GM12878 (cell line): ENCODE results near the gene EDNRA. TPM values are rescaled to one million over a fixed set of nuclear protein-coding genes. Genes with fewer than 3 reads are reported as not detected.

Source experiments
- ATAC-seq: fragments of 200-7000 bp; cut with Tn5 transposase; 3 replicates; pipeline ENCODE4 v1.9.1; 2020; ENCODE audit warnings: mild to moderate bottlenecking, moderate library complexity
- BruUV-seq: library from RNA; stranded (reverse); fragments of 400-500 nt; replicated peaks from 2 replicates; lab custom pipeline; 2021; lab: Mats Ljungman, UMichigan
- CTCF ChIA-PET: fragments of 300-600 bp; sonication (Branson Sonifier 250); formaldehyde crosslinking; extraction: SDS; loops from one replicate; lab custom pipeline; 2021; ENCODE audit warnings: inconsistent platforms; lab: Yijun Ruan, JAX
- POLR2A ChIA-PET: fragments of 350-600 bp; formaldehyde crosslinking; extraction: SDS; loops from one replicate; lab custom pipeline; 2021; ENCODE audit warnings: inconsistent platforms; lab: Charles Lee
- RAD21 ChIA-PET: fragments of 300-600 bp; sonication (Branson Sonifier 250); formaldehyde crosslinking; loops from one replicate; lab custom pipeline; 2023; ENCODE audit warnings: antibody characterized with exemption; ENCODE audit not compliant: unreplicated experiment; lab: Charles Lee
- SMC1A ChIA-PET: fragments of 300-600 bp; sonication (Branson Sonifier 250); formaldehyde crosslinking; loops from one replicate; lab custom pipeline; 2023; ENCODE audit not compliant: unreplicated experiment, uncharacterized antibody; lab: Charles Lee
- DNase-seq: peaks from one replicate; pipeline ENCODE4 v3.0.0-alpha.2; 2011; ENCODE audit warnings: low read depth, low spot score
- FAIRE-seq: peaks from 3 replicates; lab custom pipeline; 2011; peaks lifted over from hg19 to GRCh38; lab: Jason Lieb, UNC
- H2AFZ ChIP-seq: 2 replicates; pipeline ENCODE4 v1.6.0; 2011; ENCODE audit warnings: low read depth, low read length, control low read depth; ENCODE audit not compliant: control insufficient read depth
- H3K27ac ChIP-seq: 2 replicates; pipeline ENCODE4 v1.5.1; 2011; ENCODE audit warnings: control low read depth; ENCODE audit not compliant: control insufficient read depth, insufficient read depth
- H3K27me3 ChIP-seq, 2 experiments: replicated peaks in 1 of 2; 2 replicates each; pipeline versions ENCODE4 v1.6.0 to v1.6.1; 2011; ENCODE audit warnings: low read length in 1 of 2; ENCODE audit not compliant: control insufficient read depth in 2 of 2, insufficient read depth in 2 of 2
- H3K36me3 ChIP-seq, 2 experiments: 2 replicates each; pipeline ENCODE4 v1.5.1; 2011; ENCODE audit warnings: low read length in 1 of 2; ENCODE audit not compliant: control insufficient read depth in 2 of 2, insufficient read depth in 2 of 2
- H3K4me1 ChIP-seq: 2 replicates; pipeline ENCODE4 v1.6.1; 2011; ENCODE audit warnings: mild to moderate bottlenecking, low read length, moderate library complexity, mixed read lengths; ENCODE audit not compliant: control insufficient read depth, insufficient read depth
- H3K4me2 ChIP-seq: 2 replicates; pipeline ENCODE4 v1.6.0; 2011; ENCODE audit warnings: control low read depth; ENCODE audit not compliant: control insufficient read depth, insufficient read depth
- H3K4me3 ChIP-seq: fragments of 200-600 bp; sonication (generic); 2 replicates; pipeline ENCODE4 v1.5.1; 2016
- H3K79me2 ChIP-seq: 2 replicates; pipeline ENCODE4 v1.6.0; 2011; ENCODE audit warnings: low read length; ENCODE audit not compliant: control insufficient read depth, insufficient read depth
- H3K9ac ChIP-seq: 2 replicates; pipeline ENCODE4 v1.8.0; 2011; ENCODE audit warnings: low read length, control low read depth, mixed read lengths; ENCODE audit not compliant: control insufficient read depth, insufficient read depth
- H3K9me3 ChIP-seq: replicated peaks from 3 replicates; pipeline ENCODE4 v1.5.1; 2011; ENCODE audit warnings: mild to moderate bottlenecking, low read length; ENCODE audit not compliant: control insufficient read depth, insufficient read depth
- H4K20me1 ChIP-seq: 2 replicates; pipeline ENCODE4 v1.6.0; 2011; ENCODE audit not compliant: control insufficient read depth, insufficient read depth
- CTCF ChIP-seq, 3 experiments: IDR thresholded peaks in 2 of 3; conservative IDR thresholded peaks in 1 of 3; 2 replicates each; pipeline ENCODE4 v1.5.1; 2011; ENCODE audit warnings: low read depth in 3 of 3, low read length in 3 of 3, mild to moderate bottlenecking in 3 of 3, control low read depth in 2 of 3, moderate library complexity in 2 of 3, inconsistent platforms in 1 of 3, mixed read lengths in 1 of 3; ENCODE audit not compliant: control insufficient read depth in 2 of 3, insufficient read depth in 1 of 3; ENCODE audit errors: extremely low read depth in 1 of 3
- IRF4 ChIP-seq: IDR thresholded peaks from 2 replicates; pipeline ENCODE4 v1.6.1; 2011; ENCODE audit warnings: low read depth, low read length
- NFXL1 ChIP-seq: fragments of 450-650 bp; IDR thresholded peaks from 2 replicates; pipeline ENCODE4 v1.6.1; 2017; ENCODE audit warnings: antibody characterized with exemption, mild to moderate bottlenecking, borderline replicate concordance
- POLR2AphosphoS2 ChIP-seq: IDR thresholded peaks from 2 replicates; pipeline ENCODE4 v1.6.1; 2011; ENCODE audit warnings: low read depth, mild to moderate bottlenecking, low read length, improper control_type of control experiment, moderate library complexity
- PRDM15 ChIP-seq: fragments of 450-650 bp; formaldehyde crosslinking; IDR thresholded peaks from 2 replicates; pipeline ENCODE4 v1.4.0; 2020; ENCODE audit warnings: mild to moderate bottlenecking, moderate library complexity
- TCF7 ChIP-seq: IDR thresholded peaks from 2 replicates; pipeline ENCODE4 v1.6.1; 2014; ENCODE audit warnings: antibody characterized with exemption, borderline replicate concordance
- WGBS: methylation state at CpG from one replicate; pipeline ENCODE4 v1.1.6; 2016; ENCODE audit warnings: low lambda C conversion rate; ENCODE audit not compliant: insufficient replicate concordance, insufficient coverage; ENCODE audit errors: missing lambda C conversion rate; 5-methylcytosine and 5-hydroxymethylcytosine counted together
- in situ Hi-C: fragments of 300-500 bp; cut with MboI; formaldehyde crosslinking; loops from 9 replicates; pipeline ENCODE4 v1.14.3; 2018; ENCODE audit warnings: mixed read lengths
- intact Hi-C: fragments of 100-400 bp; cut with micrococcal nuclease; formaldehyde crosslinking; loops from one replicate; pipeline ENCODE4 v1.14.2; 2022; ENCODE audit not compliant: unreplicated experiment
- polyA plus RNA-seq, 11 experiments: library from polyadenylated mRNA; depleted of rRNA in 4 of 11; unstranded in 6 of 11; stranded (reverse) in 5 of 11; fragments of >200 nt; fragmentation: Nextera tagmentation in 4 of 11; fragmentation: Illumina TruSeq in 1 of 11; extraction: Ambion mirVana in 4 of 11; extraction: Trizol in 1 of 11; gene quantifications; 1 replicate in 1 of 11; 2 replicates in 10 of 11; pipeline versions ENCODE4 v1.2.1 to v1.2.3, GENCODE V29; 2011 to 2016; ENCODE audit warnings: inconsistent platforms in 2 of 11, missing spikeins in 2 of 11, low read depth in 1 of 11
- total RNA-seq, 4 experiments: library from RNA; depleted of rRNA in 3 of 4; stranded (reverse); fragments of >200 nt in 3 of 4; fragmentation: Illumina TruSeq in 1 of 4; extraction: Trizol in 1 of 4; gene quantifications; 2 replicates each; pipeline versions ENCODE4 v1.2.1 to v1.2.3, GENCODE V29; 2013 to 2021

Gene EDNRA
- total and polyA plus RNA-seq, 10 of the 15 experiments (the other 5 are each of a cell fraction or from before 2014, with no cell fraction given), result 0.01 to 0.32 (median 0.13) TPM

- DNase-seq, result no peak
- FAIRE-seq, result no peak
- CTCF ChIA-PET, result no interaction called here
These were observed 10.2 kb downstream of the EDNRA start for GRCh38 chr4:147491086-147491485.

More at GRCh38 chr4:147491086-147491485, 10.2 kb downstream of the EDNRA start:
- Histone ChIP-seq H3K9ac (no peak overlapping the region), H3K4me1 (no peaks in the 10 kb centered on the region), H3K27me3 (no peaks in the 10 kb centered on the region; a peak in 1 of 4 replicates), H3K27ac (no peak overlapping the region), H3K79me2 (no peaks in the 10 kb centered on the region), H2AFZ (no peak overlapping the region), H3K4me3 (no peak overlapping the region), H3K4me2 (no peak overlapping the region), H4K20me1 (no peaks in the 10 kb centered on the region), H3K9me3 (no peaks in the 10 kb centered on the region), H3K36me3 (no peaks in the 10 kb centered on the region)
- no peak for TF ChIP-seq POLR2AphosphoS2
- TF ChIP-seq IRF4, result no peak
- no peak for TF ChIP-seq PRDM15 (CRISPR knock-in tag)
- no peak for TF ChIP-seq CTCF (IDR thresholded peaks at IDR 0.05 in 2 of 3, conservative IDR thresholded peaks at IDR 0.05 in 1 of 3; ENCODE audit: control insufficient read depth in 2 of 3, extremely low read depth in 1 of 3, insufficient read depth in 1 of 3, low read depth in 3 of 3, low read length in 3 of 3)
- TF ChIP-seq TCF7, result no peak
- no peak for TF ChIP-seq NFXL1
- no peak for ATAC-seq
- WGBS, result 27% methylated on average over 2 of the region's 2 CpGs
- ChIA-PET SMC1A (no interaction called here), RAD21 (no interaction called here), POLR2A (no interaction called here)
- no TSS peak for BruUV-seq
- intact Hi-C loops (no loop called here), in situ Hi-C loops (no loop called here)
